ENCODE measurements around the gene SUMO2. TPM values are rescaled to one million over a fixed set of nuclear protein-coding genes. Genes with fewer than 3 reads are reported as not detected.
"Not testable (repeated sequence)": the region's sequence is repeated elsewhere in the genome, so short reads cannot be mapped to it uniquely, and the experiment has no call there.

Gene SUMO2
- total RNA-seq, 4 donors from 2014 or later: 52.0 to 73.9 (median 70.8) TPM

DNA sequence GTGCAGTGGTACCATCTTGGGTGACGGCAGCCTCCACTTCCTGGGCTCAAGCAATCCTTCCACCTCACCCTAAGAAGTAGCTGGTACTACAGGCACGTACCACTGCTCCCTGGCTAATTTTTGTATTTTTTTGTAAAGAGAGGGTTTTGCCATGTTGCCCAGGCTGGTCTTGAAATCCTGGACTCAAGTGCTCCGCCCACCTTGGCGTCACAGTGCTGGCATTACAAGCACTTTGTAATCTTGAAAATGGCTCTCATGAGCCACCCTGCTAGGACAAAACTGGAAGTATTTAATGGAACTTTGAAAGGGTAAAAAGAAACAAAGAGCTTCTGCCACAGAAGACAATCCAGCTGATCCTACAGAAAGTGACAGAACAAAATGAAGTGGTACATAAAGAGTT lies 9.2 kb downstream of the SUMO2 start:
- no peaks in the 10 kb centered on the region for H3K27me3 ChIP-seq
- H3K4me3 ChIP-seq: no peak overlapping the region
- no peak overlapping the region for H3K27ac ChIP-seq
- DNase-seq (ENCODE audit: low spot score in 2 of 2): no peak
- no peaks in the 10 kb centered on the region for H3K9me3 ChIP-seq
- 79% methylated on average over 4 of the region's 4 CpGs for WGBS
- peaks cover 16% of the 10 kb centered on the region for H3K4me1 ChIP-seq
- peaks cover 80% of the 10 kb centered on the region for H3K36me3 ChIP-seq
- TF ChIP-seq, protein P1, sequence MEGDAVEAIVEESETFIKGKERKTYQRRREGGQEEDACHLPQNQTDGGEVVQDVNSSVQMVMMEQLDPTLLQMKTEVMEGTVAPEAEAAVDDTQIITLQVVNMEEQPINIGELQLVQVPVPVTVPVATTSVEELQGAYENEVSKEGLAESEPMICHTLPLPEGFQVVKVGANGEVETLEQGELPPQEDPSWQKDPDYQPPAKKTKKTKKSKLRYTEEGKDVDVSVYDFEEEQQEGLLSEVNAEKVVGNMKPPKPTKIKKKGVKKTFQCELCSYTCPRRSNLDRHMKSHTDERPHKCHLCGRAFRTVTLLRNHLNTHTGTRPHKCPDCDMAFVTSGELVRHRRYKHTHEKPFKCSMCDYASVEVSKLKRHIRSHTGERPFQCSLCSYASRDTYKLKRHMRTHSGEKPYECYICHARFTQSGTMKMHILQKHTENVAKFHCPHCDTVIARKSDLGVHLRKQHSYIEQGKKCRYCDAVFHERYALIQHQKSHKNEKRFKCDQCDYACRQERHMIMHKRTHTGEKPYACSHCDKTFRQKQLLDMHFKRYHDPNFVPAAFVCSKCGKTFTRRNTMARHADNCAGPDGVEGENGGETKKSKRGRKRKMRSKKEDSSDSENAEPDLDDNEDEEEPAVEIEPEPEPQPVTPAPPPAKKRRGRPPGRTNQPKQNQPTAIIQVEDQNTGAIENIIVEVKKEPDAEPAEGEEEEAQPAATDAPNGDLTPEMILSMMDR (IDR thresholded peaks at IDR 0.05): no peak
- TF ChIP-seq POLR2A (IDR thresholded peaks at IDR 0.05) (no peak), POLR2AphosphoS5 (IDR thresholded peaks at IDR 0.05) (no peak), EP300 (IDR thresholded peaks at IDR 0.05) (no peak)

DNA sequence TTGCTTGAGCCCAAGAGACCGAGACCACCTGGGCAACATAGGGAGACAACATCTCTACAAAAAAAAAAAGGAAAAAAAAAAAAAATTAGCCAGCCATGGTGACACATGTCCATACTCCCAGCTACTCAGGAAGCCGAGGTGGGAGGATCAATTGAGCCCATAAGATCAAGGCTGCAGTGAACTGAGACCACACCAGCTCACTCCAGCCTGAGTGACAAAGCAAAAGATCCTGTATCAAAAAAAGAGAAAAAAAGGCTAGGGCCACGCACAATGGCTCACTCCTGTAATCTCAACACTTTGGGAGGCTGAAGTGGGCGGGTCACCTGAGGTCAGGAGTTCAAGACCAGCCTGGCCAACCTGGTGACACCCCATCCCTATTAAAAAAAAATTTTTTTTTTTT lies 13.8 kb downstream of the SUMO2 start:
- no peak overlapping the region for H3K4me3 ChIP-seq
- DNase-seq (ENCODE audit: low spot score in 2 of 2): no peak
- no peaks in the 10 kb centered on the region for H3K27me3 ChIP-seq
- 94% methylated on average over 4 of the region's 4 CpGs for WGBS
- H3K36me3 ChIP-seq: peaks cover 71% of the 10 kb centered on the region
- H3K27ac ChIP-seq: no peak overlapping the region
- peaks cover 15% of the 10 kb centered on the region for H3K4me1 ChIP-seq
- TF ChIP-seq POLR2A (IDR thresholded peaks at IDR 0.05) (no peak), POLR2AphosphoS5 (IDR thresholded peaks at IDR 0.05) (no peak), EP300 (IDR thresholded peaks at IDR 0.05) (no peak)
- TF ChIP-seq, protein P1 (IDR thresholded peaks at IDR 0.05): no peak
- no peaks in the 10 kb centered on the region for H3K9me3 ChIP-seq

DNA sequence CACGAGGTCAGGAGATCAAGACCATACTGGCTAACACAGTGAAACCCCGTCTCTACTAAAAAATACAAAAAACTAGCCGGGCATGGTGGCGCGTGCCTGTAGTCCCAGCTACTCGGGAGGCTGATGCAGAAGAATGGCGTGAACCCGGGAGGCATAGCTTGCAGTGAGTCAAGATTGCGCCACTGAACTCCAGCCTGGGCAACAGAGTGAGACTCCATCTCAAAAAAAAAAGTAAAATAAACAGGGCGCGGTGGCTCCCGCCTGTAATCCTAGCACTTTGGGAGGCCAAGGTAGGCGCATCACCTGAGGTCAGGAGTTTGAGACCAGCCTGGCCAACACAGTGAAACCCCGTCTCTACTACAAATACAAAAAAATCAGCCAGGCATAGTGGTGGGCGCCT lies 18.2 kb downstream of the SUMO2 start:
- H3K4me1 ChIP-seq, H3K4me3 ChIP-seq, H3K27me3 ChIP-seq, H3K27ac ChIP-seq, H3K9me3 ChIP-seq: not testable (repeated sequence)
- H3K36me3 ChIP-seq: peaks cover 47% of the 10 kb centered on the region
- WGBS: 97% methylated on average over 15 of the region's 15 CpGs
- peak in 1 of 2 donors; percentile 35 for DNase-seq (ENCODE audit: low spot score in 2 of 2)

DNA sequence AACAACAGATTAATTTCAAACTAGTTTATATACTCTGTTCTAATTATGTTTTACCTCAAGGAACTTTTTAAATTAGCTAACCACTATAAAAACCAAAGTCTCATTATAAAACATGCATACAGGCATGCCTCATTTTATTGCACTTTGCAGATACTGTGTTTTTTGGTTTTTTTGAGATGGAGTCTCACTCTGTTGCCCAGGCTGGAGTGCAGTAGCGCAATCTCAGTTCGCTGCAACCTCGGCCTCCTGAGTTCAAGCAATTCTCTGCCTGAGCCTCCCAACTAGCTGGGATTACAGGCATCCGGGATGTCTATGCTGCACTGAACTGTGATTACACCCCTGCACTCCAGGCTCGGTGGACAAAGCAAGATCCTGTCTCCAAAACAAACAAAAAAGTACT lies 19.7 kb downstream of the SUMO2 start:
- Histone ChIP-seq H3K4me3 (no peak overlapping the region), H3K36me3 (peaks cover 38% of the 10 kb centered on the region), H3K27me3 (no peaks in the 10 kb centered on the region), H3K9me3 (no peaks in the 10 kb centered on the region), H3K27ac (no peak overlapping the region), H3K4me1 (no peaks in the 10 kb centered on the region)
- peak in 1 of 2 donors; percentile 15 for DNase-seq (ENCODE audit: low spot score in 2 of 2)
- TF ChIP-seq POLR2AphosphoS5 (IDR thresholded peaks at IDR 0.05) (no peak), EP300 (IDR thresholded peaks at IDR 0.05) (no peak), POLR2A (IDR thresholded peaks at IDR 0.05) (no peak)
- TF ChIP-seq, protein P1 (IDR thresholded peaks at IDR 0.05): no peak
- 94% methylated on average over 5 of the region's 5 CpGs for WGBS

DNA sequence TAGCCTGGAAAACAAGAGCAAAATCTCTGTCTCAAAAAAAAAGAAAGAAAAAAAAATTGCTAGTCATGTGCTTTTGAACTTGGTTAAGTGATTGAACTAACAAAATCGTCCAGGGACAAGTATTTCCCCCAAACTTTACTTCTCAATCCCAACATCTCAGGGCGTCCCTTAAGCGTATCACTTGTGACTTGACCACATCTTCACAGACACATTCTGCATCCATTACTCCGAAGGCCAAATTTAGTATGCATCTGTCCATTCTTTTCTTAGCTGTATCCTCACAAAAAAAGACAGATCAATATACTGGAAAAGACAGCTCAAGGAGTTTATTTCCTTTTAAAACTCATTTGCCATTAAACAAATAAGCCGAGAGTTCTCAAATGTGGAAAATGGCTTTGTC lies 22.5 kb downstream of the SUMO2 start:
- Histone ChIP-seq H3K9me3 (no peaks in the 10 kb centered on the region), H3K4me3 (no peak overlapping the region), H3K27me3 (no peaks in the 10 kb centered on the region), H3K27ac (no peak overlapping the region), H3K36me3 (peaks cover 15% of the 10 kb centered on the region), H3K4me1 (peaks cover 1% of the 10 kb centered on the region)
- no peak for DNase-seq (ENCODE audit: low spot score in 2 of 2)
- TF ChIP-seq EP300 (IDR thresholded peaks at IDR 0.05) (no peak), POLR2AphosphoS5 (IDR thresholded peaks at IDR 0.05) (no peak), POLR2A (IDR thresholded peaks at IDR 0.05) (no peak)
- TF ChIP-seq, protein P1 (IDR thresholded peaks at IDR 0.05): no peak
- 94% methylated on average over 5 of the region's 5 CpGs for WGBS

All from suprapubic skin (tissue), 4 donors.